Measurements from ENCODE around the gene LMBR1L.

The LMBR1L gene

DNA sequence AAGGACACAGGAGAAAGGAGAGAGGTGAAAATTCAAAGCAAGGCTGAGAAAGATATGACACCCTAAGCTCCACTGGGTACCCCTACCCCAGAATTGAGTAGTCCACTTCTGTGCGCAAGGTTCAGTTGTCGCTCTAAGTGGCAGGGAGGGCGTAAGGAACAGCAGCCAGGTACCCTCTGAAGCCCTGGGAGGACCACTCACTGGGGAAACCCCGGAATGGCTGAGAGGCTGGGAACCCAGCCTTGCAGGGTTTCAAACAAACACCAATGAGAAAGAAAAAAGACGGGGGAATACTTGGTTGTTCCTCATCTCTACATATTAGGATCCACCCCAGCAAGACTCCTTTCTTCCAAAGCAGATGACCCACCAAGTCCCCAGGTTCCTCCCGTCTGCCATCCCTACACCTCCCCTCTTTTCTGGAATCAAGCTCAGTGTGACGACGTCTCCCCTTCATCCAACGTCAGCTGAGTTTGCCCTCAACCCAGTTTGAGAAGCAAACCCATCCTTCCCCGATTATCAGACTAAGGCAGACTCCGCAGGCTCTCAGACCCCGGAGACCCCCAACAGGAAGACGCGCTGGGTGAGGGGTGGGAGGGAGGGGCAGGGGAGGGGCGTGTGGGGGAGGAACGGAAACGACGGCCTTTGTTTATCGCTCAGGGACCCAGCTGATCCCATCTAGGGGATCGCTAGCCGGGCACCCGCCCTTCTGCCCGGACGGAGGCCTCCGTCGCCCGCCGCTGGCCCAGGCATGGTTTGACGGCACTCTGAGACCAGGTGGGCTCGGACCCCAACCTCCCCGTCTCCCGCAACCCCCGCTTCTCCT lies 795 bp downstream of the LMBR1L start:
- DNase-seq = no peak

DNA sequence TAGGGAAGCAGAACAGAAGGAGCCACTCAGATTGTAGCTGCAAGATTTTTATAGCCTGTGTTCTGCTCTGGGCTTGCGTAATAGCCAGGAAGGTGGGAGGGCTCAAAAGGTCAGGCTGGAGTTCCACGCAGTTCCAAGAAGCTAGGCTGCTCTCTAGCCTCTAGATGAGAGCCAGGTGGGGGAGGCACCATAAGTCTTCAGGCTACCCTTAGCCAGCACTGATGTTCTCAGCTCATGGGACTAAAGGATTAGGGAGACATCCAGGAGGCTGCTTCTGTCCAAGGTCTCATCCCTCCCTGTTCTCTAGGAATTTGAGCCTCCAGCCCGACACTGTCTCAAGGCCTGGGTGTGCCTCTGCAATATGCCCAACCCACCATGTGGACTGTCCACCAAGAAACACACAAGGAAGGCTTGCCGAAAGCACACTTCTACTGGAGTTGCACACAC lies 1.7 kb downstream of the LMBR1L start:
- no peak for DNase-seq

DNA sequence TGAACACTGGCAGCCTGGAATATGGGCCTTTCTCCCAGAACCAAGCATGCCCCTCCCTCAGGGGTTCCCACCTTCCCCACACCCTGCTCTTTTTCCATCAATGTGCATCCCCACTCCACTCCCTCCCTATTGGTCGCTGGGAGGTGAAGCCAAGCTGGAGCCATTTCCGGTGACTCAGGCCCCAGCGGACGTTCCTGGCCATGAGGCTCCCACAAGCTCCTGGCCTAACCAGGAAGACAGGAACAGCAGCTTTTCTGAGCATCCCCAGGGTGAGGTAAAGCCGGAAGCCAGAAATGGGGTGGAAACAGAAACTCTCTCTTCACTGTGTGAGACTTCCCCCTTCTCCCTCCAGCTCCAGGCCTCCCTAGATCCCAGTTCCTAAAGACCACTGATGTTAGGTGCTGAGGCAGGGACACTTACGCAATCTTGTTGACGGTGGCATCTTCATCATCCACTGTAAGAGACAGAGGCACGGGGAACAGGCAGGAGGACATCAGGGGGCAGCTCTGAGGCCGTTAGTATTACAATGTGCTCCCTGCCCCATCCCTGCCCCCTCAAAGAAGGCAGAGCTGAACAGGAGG lies 5.1 kb downstream of the LMBR1L start:
- no peak for DNase-seq

DNA sequence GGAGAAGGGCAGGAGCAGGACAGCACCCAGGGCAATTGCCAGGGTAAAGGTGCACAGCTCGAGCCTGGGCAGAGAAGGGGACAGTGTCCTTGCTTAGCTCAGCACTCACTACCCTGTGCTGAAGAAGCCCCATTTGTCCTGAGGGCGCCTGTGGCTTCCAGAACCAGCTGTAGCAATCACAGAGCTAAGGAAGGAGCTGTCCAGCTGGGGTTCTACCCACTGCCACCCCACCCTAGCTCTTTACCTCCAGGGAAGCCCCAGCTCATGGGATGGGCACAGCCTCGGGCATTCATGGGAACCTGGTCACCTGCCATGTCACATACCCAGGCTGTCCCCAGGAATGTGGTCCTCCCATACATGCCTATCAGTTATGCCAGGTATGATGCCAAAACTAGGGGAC lies 5.8 kb downstream of the LMBR1L start:
- no peak for DNase-seq

DNA sequence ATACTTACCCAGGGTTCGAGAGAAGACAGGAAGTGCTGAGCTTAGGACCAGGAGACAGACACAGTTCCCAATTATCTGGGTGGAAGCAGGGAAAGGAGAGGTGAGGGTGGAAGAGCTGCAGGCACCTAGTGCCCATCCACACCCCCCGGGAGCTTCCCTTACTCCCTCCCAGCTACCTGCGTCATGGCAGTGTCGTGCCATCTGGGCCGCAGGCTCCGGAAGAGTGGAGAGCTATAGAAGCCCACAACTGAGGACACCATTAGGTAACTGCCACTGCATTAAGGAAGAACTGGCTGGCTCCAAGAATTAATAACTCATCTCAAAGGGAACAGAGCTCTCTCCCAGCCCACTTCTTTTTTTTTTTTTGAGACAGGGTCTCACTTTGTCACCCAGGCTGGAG lies 10.3 kb downstream of the LMBR1L start:
- DNase-seq = no peak

DNA sequence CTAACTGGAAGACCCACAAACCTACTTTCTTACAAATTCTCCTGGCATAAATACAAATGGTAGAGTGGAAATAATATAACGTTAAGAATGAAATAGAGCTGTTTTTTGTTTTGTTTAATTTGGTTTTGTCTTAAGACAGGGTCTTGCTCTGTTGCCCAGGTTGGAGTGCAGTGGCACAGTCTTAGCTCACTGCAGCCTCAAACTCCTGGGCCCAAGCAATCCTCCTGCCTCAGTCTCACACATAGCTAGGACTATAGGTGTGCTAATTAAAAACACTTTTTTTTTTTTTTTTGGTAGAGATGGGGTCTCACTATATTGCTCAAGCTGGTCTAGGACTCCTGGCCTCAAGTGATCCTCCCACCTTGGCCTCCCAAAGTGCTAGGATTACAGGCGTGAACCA lies 11.9 kb downstream of the LMBR1L start:
- no peak for DNase-seq

DNA sequence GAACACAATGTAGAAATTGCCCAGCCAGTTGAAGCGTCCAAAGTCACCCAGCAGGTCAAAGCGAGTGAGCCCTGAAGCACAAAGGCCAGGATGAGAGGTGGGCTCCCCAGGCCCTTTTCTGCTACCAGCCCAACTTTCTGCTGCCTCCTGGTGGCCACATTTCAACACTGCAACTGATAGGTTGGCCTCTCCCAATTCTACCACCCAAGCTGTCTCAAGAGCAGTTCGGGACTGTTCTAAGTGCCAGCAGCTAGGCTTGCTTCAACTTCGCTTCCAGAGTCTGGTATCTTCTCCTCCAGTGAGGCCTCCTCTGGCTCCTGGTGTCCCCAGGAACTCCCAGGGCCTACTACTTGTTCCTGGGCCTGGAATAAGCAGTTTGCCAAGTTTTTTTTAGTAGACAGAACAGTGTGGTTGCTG lies 12.6 kb downstream of the LMBR1L start:
- DNase-seq = peak; percentile 67

DNA sequence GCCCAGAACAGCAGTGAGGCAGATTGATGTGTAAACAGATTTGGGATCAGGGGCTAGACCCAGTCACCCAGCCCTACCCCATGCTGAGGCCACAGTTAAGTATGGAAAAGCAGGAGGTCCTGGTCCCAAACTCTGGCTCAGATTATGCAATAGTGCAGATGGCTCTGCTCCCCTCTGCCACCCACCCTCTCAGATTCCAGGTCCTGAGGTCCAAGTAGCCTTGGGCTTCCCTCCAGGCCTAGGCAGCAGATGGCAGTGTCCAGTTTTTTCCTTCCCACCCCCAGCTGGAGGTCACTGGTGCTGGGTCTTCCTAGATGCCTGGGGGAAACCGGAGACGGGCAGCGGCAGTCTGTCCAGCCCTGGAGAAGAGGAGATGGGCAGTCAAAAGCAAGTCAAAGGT lies 13.3 kb downstream of the LMBR1L start:
- DNase-seq = no peak

DNA sequence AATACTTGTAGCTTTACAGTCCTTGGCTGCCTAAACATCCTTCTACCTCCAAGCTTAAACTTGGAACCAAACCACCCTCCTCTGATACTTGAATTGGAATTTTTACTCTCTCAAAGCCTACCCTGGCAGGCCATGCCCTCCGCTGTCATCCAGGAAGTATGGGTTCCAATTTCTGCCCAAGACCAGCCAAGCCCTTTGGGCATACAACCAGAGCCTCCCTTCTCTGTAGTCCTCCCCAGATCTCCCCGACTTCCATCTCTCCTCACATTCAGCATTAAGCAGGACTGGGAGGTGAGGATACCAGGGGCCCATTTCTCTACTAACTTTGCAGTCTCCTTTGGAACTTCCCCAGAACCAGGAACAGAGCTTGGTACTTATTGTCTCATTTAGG lies 15.7 kb downstream of the LMBR1L start:
- no peak for DNase-seq

DNA sequence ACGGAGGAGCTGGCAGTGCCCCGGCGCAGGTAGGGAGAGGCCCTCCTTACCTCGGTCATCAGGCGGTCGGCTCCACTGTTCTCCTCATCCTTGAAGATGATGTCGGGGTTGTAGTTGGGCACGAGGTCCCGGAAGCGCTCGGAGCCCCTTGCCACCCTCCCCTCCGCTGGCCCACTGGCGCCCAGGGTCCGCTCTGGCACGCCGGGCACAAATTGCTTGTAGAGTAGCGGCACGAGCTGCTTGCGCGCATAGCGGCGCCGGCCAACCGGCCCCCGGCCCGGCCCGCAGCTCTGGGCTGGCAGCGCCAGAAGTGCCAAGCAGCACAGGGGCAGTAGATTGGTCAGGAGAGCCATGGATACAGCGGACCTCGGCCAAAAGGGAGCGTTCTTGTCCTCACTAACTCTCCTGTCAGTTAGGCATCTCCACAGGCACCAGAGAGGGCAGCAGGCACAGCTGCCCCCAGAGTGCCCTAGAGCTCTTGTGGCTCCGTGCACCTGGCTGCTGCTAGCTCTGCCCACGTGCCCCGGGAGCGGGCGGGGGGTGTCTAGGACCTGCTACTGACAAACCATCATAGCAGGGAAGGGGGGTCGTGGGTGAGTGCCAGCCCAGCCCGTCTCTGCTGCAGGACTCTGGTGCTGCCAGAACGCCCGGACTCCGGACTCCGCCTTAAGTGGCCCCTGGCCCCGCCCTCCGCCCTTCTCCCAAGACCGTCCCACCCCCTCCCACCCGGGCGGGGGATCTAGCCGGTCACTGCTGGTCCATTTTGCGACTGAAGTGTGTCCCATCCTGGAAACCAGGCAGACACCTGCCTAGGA lies 16.3 kb downstream of the LMBR1L start, which contains the start of gene DHH:
Gene DHH (minus strand): TSS at position 642 of the 815 bp plus-strand sequence. CDS start 289 bp downstream, at position 353.
- DNase-seq = no peak

DNA sequence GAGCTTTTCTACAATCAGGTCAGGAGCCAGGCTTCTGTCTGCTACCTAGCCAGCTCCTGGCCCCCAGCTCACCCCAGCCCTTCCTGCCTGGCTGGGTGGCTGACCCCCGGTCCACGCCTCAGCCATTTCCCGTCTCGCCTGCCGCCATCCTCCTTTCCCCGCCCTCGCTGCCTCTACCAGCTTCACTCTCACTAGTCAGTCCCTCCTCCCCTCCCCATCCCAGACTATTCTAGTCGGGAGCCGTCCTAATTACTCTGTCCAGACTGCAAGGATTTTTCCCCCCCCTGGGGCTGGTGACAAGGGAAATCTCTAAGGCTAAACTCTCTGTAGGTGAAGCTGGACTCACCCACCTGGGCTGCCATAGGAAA lies 16.9 kb downstream of the LMBR1L start:
- no peak for DNase-seq

DNA sequence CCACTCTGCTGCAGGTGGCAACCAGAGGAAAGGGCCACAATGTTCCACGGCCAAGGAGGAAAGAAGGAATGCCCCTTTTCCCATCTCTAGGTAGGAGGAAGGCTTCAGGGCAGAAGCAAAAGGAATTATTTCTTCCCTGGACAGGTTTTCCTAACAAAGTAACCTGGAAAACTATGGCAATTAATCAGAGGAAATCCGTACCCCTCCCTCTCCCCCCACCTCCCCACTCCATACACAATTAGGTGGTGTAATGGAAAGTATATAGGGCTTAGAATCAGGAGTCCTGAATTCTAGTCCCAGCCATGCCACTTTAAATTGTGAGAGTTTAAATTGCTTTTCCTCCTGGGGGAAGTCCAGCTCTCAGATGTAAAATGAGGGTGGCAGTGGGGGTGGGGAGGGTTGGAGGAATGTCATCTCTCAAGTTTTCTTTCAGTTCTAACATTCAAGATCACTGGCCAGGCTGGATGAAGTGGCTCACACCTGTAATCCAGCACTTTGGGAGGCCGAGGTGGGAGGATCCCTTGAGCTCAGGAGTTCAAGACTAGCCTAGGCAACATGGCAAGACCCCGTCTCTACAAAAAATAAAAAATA lies 17.7 kb downstream of the LMBR1L start:
- no peak for DNase-seq

DNA sequence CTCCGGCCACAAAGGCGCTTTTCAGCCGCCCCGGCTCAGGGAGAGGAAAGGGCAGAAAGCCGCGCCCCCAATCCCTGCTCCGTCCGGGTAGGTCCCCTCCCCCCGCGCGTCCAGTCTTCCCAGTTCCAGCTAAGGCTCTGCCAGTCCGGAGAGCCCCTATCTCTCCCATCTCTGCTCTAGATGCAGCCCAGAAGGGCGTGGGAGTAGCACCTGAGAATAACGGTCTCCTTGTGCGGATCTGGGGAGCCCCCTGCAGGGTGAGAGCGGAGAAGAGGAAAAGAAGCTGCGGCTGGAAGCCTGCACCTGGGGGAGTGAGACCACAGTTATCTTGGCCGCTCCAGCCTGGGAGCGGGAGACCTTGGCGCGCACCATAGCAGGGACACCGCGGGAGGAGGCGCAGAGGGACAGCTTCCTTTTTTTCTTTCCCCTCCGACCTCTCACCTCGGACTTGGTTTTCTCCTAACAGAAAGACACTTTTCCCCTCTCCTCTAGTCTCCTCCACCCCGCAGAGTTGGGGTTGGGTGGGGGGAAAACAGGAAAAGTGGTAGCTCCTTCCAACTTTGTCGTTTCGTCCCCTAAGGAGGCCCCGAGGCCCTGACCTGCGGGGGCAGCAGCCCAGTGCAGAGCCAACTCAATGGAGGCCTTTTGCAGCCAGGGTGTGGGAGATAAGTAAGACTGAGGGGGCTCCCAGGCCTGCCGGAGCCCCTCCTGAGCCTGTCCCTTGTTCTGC lies 18.4 kb downstream of the LMBR1L start:
- peak; percentile 55 for DNase-seq

DNA sequence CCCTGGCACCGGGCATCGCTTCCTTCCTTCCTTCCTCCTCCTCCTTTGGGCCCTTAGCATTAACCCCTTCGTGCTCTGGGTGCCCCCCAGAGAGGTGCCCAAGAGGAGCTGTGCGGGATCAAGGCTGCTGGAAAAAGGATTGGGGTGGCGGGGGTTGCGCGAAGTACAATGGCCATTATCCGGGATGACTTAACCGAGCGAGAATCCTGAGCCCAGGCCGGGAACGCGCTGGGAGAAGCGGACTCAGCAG lies 18.9 kb downstream of the LMBR1L start:
- DNase-seq = no peak

DNA sequence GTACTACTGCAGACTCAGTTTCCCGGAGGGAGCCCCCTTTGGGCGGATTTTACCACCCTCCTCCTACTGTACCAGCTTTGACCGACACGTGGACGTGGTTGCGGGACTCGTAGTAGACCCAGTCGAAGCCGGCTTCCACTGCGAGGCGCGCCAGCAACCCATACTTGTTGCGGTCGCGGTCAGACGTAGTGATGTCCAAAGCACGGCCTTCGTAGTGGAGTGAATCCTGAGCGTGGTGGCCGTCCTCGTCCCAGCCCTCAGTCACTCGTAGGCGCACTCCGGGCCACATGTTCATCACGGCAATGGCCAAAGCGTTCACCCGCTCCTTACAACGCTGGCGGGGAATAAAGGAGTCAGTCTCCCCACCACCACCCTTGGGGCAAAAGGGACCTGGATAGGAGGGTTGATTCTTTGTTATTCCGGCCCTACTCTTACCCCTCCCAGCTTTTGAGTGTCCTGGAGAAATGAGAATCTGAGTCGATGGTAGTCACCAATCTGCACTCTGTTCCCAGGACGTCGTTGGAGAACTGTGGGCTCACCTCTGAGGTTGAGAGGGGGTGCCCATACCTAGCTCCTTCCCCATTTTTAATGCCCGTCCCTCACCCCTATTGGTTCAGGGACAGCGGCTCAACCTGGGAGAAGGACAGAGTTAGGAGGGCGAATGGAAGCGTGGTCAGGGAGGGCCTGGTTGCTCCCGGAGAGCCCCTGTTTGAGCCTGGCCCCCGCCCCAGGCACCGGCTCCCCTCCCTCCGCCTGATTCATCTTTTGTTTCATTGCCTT lies 19.4 kb downstream of the LMBR1L start:
- no peak for DNase-seq

DNA sequence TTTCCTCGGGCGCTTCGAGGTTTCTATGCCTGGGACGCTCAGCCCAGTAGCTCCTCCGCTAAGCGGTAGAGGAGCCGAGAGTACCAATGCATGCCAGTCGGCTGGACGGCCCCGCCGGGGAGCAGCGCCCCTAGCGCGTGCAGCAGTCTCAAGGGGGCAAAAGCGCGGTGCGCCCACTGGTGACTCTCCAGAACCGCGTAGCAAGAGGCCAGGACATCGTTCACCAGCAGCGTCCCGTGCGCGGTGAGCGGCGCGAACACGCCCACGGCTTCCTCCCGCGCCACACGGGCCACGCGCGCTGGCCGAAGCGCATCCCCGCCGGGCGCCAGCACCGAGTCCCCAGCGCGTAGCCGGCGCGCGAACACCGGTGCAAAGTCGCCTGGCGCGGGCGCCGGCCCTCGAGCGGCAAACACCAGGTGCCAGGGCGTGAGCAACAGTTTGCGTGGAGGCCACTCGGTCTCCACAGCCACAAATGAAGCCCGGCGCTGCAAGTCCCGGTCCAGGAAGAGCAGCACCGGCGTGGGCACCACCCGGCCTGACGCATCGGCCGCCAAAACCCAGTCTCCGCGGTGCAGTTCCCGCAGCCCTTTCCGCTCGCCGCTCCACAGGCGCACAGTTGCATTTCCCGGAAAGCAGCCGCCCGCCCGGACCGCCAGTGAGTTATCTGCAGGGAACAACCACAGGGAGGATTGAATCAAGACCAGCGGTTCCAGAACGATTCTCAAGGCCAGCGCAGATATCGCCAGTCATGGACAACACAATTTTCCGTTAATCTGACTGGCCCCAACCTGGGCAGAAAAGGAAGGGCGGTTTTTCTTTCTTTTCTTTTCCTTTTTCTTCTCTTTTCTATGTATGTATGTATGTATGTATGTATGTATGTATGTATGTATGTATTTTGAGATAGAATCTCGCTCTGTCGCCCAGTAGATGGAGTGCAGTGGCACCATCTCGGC lies 20.6 kb downstream of the LMBR1L start:
- DNase-seq = peak; percentile 84

DNA sequence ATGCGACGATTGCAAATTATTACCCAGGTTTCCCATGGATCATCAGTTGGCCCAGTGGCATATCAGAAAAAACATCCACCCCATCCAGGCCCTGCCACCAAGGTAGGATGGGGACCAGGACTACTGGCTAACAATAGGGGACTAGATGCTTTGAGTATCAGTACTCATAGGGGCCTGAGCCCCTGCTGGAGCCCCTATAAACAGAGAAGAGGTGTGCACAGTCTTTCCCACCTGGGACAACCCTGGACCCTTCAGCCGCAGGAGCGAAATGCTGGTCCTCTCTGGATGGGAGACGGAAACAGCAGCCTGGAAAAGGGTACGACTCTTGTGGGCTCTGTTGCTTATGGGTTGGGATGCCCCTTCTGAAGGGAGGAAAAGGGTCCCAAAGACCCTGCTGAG lies 21.7 kb downstream of the LMBR1L start:
- DNase-seq = no peak

DNA sequence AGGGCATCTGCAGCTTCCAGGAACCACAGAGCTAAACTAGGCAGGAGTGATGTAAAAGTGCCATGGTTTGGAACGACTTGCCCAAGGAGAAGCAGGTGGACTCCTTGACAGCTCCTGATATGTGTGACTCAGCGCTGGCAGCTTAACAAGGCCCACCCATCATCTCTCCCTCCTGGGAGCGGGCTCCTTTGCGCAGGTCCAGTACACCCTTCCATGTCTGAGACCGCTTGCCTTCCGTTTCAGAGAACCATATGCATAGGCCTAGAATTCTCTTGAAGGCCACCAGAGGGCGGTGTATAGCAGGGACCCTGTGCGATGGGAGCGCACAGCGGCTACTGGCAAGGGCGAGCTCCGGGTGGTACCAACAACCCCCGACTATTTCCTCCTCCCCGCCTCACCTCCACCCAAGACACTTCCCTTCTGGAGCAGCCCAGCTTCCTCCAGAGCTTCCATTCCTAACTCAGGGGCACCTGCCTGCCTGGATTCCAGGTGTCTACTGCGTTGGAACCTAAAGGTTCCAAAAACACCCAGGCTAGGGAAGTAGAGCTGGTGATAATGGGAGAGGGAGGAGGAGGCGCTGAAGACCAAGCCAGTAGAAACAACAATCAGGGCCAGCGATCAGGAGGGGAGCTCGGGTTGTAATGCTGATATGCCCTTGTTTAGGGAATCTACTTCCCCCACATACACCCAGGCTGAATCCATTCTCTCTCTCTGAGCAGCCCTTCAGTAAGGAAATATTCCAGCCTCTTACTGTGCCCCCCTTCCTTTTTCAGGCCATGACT lies 22.3 kb downstream of the LMBR1L start:
- DNase-seq = peak; percentile 97

DNA sequence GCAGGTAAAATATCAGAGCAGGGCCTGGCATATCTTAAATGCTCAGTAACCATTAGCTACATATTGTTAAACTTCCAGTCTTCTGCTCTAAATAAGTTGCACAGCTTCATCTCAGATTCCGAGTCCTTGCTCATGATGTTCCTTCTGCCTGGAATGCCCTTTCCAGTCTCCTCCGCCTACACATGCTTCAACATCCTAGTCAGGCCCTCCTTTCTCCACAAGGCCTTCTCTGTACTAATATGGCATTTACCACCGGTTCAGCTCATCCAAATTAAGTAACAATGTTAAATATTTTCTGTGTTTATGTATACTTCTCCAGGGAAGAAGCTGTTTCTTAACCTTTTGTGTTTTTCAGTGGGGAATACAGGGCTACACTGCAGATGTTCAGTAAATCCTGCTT lies 24.5 kb downstream of the LMBR1L start:
- no peak for DNase-seq

DNA sequence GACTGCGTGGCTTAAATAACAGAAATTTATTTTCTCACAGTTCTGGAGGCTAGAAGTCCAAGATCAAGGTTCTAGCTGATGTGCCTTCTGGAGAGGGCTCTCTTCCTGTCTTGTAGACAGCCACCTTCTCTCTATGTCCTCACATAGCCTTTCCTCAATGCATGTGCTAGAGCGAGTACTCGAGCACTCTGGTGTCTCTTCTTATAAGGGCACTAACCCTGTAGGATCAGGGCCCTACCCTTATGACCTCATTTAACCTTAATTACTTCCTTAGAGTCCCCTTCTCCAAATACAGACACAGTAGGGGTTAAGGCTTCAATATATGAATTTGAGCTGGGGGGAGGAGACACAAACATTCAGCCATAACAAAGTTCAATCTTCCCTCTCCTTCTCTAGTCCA lies 26.2 kb downstream of the LMBR1L start:
- no peak for DNase-seq

Data from hematopoietic multipotent progenitor cell treated with erythropoietin and hydrocortisone succinate and interleukin-3 and kit ligand, for 8 days (in vitro differentiated cells).